ENCODE results near the gene LY86.

The LY86 gene

GRCh38 chr6:6619021-6619794, 30.7 kb downstream of the LY86 start:
- H3K27me3 ChIP-seq (ENCODE audit: control insufficient read depth in 5 of 5, insufficient read depth in 4 of 5, low read length in 5 of 5), result no peaks in the 10 kb centered on the region

GRCh38 chr6:6620766-6621425, 32.4 kb downstream of the LY86 start:
- no peak overlapping the region for H3K9ac ChIP-seq (ENCODE audit: low read length in 5 of 5)
- peaks cover 0 to 50% (median 48%) of the 10 kb centered on the region in 5 donors for H3K4me1 ChIP-seq (ENCODE audit: control insufficient read depth in 5 of 5, insufficient read depth in 5 of 5, low read length in 5 of 5)
- no peaks in the 10 kb centered on the region for H3K27me3 ChIP-seq (ENCODE audit: control insufficient read depth in 5 of 5, insufficient read depth in 4 of 5, low read length in 5 of 5)
- H3K4me3 ChIP-seq (ENCODE audit: low read depth in 1 of 5, low read length in 5 of 5), result no peak overlapping the region
- H3K9me3 ChIP-seq (ENCODE audit: control insufficient read depth in 5 of 5, low read length in 5 of 5), result no peaks in the 10 kb centered on the region
- peak overlapping the region; percentile 83 for H3K27ac ChIP-seq (ENCODE audit: low read depth, low read length)
- H3K36me3 ChIP-seq (ENCODE audit: control insufficient read depth in 5 of 5, insufficient read depth in 5 of 5, low read length in 5 of 5), result no peaks in the 10 kb centered on the region

More at GRCh38 chr6:6619021-6619794, 30.7 kb downstream of the LY86 start:
- Histone ChIP-seq H3K9me3 (ENCODE audit: control insufficient read depth in 5 of 5, low read length in 5 of 5) (no peaks in the 10 kb centered on the region), H3K36me3 (ENCODE audit: control insufficient read depth in 5 of 5, insufficient read depth in 5 of 5, low read length in 5 of 5) (no peaks in the 10 kb centered on the region), H3K4me1 (ENCODE audit: control insufficient read depth in 5 of 5, insufficient read depth in 5 of 5, low read length in 5 of 5) (peaks cover 0 to 50% (median 48%) of the 10 kb centered on the region in 5 donors), H3K9ac (ENCODE audit: low read length in 5 of 5) (no peak overlapping the region), H3K4me3 (ENCODE audit: low read depth in 1 of 5, low read length in 5 of 5) (no peak overlapping the region), H3K27ac (ENCODE audit: low read depth, low read length) (peak overlapping the region; percentile 83)

- Histone ChIP-seq H3K4me1 (ENCODE audit: control insufficient read depth in 5 of 5, insufficient read depth in 5 of 5, low read length in 5 of 5) (peaks cover 0 to 52% (median 43%) of the 10 kb centered on the region in 5 donors), H3K4me3 (ENCODE audit: low read depth in 1 of 5, low read length in 5 of 5) (no peak overlapping the region), H3K9ac (ENCODE audit: low read length in 5 of 5) (no peak overlapping the region), H3K9me3 (ENCODE audit: control insufficient read depth in 5 of 5, low read length in 5 of 5) (no peaks in the 10 kb centered on the region), H3K36me3 (ENCODE audit: control insufficient read depth in 5 of 5, insufficient read depth in 5 of 5, low read length in 5 of 5) (no peaks in the 10 kb centered on the region), H3K27ac (ENCODE audit: low read depth, low read length) (peak overlapping the region; percentile 2), H3K27me3 (ENCODE audit: control insufficient read depth in 5 of 5, insufficient read depth in 4 of 5, low read length in 5 of 5) (no peaks in the 10 kb centered on the region)
These were observed 34.0 kb downstream of the LY86 start for GRCh38 chr6:6622501-6622900.

GRCh38 chr6:6623553-6623952, 35.0 kb downstream of the LY86 start:
- Histone ChIP-seq H3K9me3 (ENCODE audit: control insufficient read depth in 5 of 5, low read length in 5 of 5) (no peaks in the 10 kb centered on the region), H3K4me1 (ENCODE audit: control insufficient read depth in 5 of 5, insufficient read depth in 5 of 5, low read length in 5 of 5) (peaks cover 0 to 52% (median 41%) of the 10 kb centered on the region in 5 donors), H3K36me3 (ENCODE audit: control insufficient read depth in 5 of 5, insufficient read depth in 5 of 5, low read length in 5 of 5) (no peaks in the 10 kb centered on the region), H3K4me3 (ENCODE audit: low read depth in 1 of 5, low read length in 5 of 5) (peak overlapping the region in 1 of 5 donors; percentile 4), H3K9ac (ENCODE audit: low read length in 5 of 5) (no peak overlapping the region), H3K27me3 (ENCODE audit: control insufficient read depth in 5 of 5, insufficient read depth in 4 of 5, low read length in 5 of 5) (no peaks in the 10 kb centered on the region), H3K27ac (ENCODE audit: low read depth, low read length) (no peak overlapping the region)

- no peak overlapping the region for H3K4me3 ChIP-seq (ENCODE audit: low read depth in 1 of 5, low read length in 5 of 5)
- H3K9me3 ChIP-seq (ENCODE audit: control insufficient read depth in 5 of 5, low read length in 5 of 5), result no peaks in the 10 kb centered on the region
- H3K9ac ChIP-seq (ENCODE audit: low read length in 5 of 5), result no peak overlapping the region
- H3K27me3 ChIP-seq (ENCODE audit: control insufficient read depth in 5 of 5, insufficient read depth in 4 of 5, low read length in 5 of 5), result no peaks in the 10 kb centered on the region
- H3K4me1 ChIP-seq (ENCODE audit: control insufficient read depth in 5 of 5, insufficient read depth in 5 of 5, low read length in 5 of 5), result peaks cover 0 to 44% (median 39%) of the 10 kb centered on the region in 5 donors
- H3K36me3 ChIP-seq (ENCODE audit: control insufficient read depth in 5 of 5, insufficient read depth in 5 of 5, low read length in 5 of 5), result no peaks in the 10 kb centered on the region
- H3K27ac ChIP-seq (ENCODE audit: low read depth, low read length), result no peak overlapping the region
These were observed 35.9 kb downstream of the LY86 start for GRCh38 chr6:6624269-6624990.

GRCh38 chr6:6626187-6626586, 37.7 kb downstream of the LY86 start:
- no peaks in the 10 kb centered on the region for H3K27me3 ChIP-seq (ENCODE audit: control insufficient read depth in 5 of 5, insufficient read depth in 4 of 5, low read length in 5 of 5)
- no peak overlapping the region for H3K4me3 ChIP-seq (ENCODE audit: low read depth in 1 of 5, low read length in 5 of 5)
- no peak overlapping the region for H3K9ac ChIP-seq (ENCODE audit: low read length in 5 of 5)
- peaks cover 0 to 27% (median 22%) of the 10 kb centered on the region in 5 donors for H3K4me1 ChIP-seq (ENCODE audit: control insufficient read depth in 5 of 5, insufficient read depth in 5 of 5, low read length in 5 of 5)
- H3K9me3 ChIP-seq (ENCODE audit: control insufficient read depth in 5 of 5, low read length in 5 of 5), result no peaks in the 10 kb centered on the region
- H3K27ac ChIP-seq (ENCODE audit: low read depth, low read length), result no peak overlapping the region
- H3K36me3 ChIP-seq (ENCODE audit: control insufficient read depth in 5 of 5, insufficient read depth in 5 of 5, low read length in 5 of 5), result no peaks in the 10 kb centered on the region

GRCh38 chr6:6629402-6629801, 40.9 kb downstream of the LY86 start:
- Histone ChIP-seq H3K4me3 (ENCODE audit: low read depth in 1 of 5, low read length in 5 of 5) (no peak overlapping the region), H3K36me3 (ENCODE audit: control insufficient read depth in 5 of 5, insufficient read depth in 5 of 5, low read length in 5 of 5) (no peaks in the 10 kb centered on the region), H3K4me1 (ENCODE audit: control insufficient read depth in 5 of 5, insufficient read depth in 5 of 5, low read length in 5 of 5) (peaks cover 0 to 22% (median 8%) of the 10 kb centered on the region in 5 donors), H3K27me3 (ENCODE audit: control insufficient read depth in 5 of 5, insufficient read depth in 4 of 5, low read length in 5 of 5) (no peaks in the 10 kb centered on the region), H3K9ac (ENCODE audit: low read length in 5 of 5) (no peak overlapping the region), H3K9me3 (ENCODE audit: control insufficient read depth in 5 of 5, low read length in 5 of 5) (no peaks in the 10 kb centered on the region), H3K27ac (ENCODE audit: low read depth, low read length) (no peak overlapping the region)

GRCh38 chr6:6631053-6631452, 42.5 kb downstream of the LY86 start:
- Histone ChIP-seq H3K4me3 (ENCODE audit: low read depth in 1 of 5, low read length in 5 of 5) (no peak overlapping the region), H3K27me3 (ENCODE audit: control insufficient read depth in 5 of 5, insufficient read depth in 4 of 5, low read length in 5 of 5) (no peaks in the 10 kb centered on the region), H3K36me3 (ENCODE audit: control insufficient read depth in 5 of 5, insufficient read depth in 5 of 5, low read length in 5 of 5) (no peaks in the 10 kb centered on the region), H3K9ac (ENCODE audit: low read length in 5 of 5) (no peak overlapping the region), H3K4me1 (ENCODE audit: control insufficient read depth in 5 of 5, insufficient read depth in 5 of 5, low read length in 5 of 5) (peaks cover 0 to 26% (median 8%) of the 10 kb centered on the region in 5 donors), H3K9me3 (ENCODE audit: control insufficient read depth in 5 of 5, low read length in 5 of 5) (no peaks in the 10 kb centered on the region), H3K27ac (ENCODE audit: low read depth, low read length) (no peak overlapping the region)

- H3K9me3 ChIP-seq (ENCODE audit: control insufficient read depth in 5 of 5, low read length in 5 of 5), result no peaks in the 10 kb centered on the region
- H3K9ac ChIP-seq (ENCODE audit: low read length in 5 of 5), result no peak overlapping the region
- peaks cover 0 to 29% (median 13%) of the 10 kb centered on the region in 5 donors for H3K4me1 ChIP-seq (ENCODE audit: control insufficient read depth in 5 of 5, insufficient read depth in 5 of 5, low read length in 5 of 5)
- no peak overlapping the region for H3K4me3 ChIP-seq (ENCODE audit: low read depth in 1 of 5, low read length in 5 of 5)
- no peaks in the 10 kb centered on the region for H3K27me3 ChIP-seq (ENCODE audit: control insufficient read depth in 5 of 5, insufficient read depth in 4 of 5, low read length in 5 of 5)
- no peaks in the 10 kb centered on the region for H3K36me3 ChIP-seq (ENCODE audit: control insufficient read depth in 5 of 5, insufficient read depth in 5 of 5, low read length in 5 of 5)
- H3K27ac ChIP-seq (ENCODE audit: low read depth, low read length), result peak overlapping the region; percentile 61
These were observed 43.2 kb downstream of the LY86 start for GRCh38 chr6:6631534-6632276.

Measured in subcutaneous abdominal adipose tissue (tissue), 5 donors.